ENCODE measurements around the gene NOL8.

The NOL8 gene

GRCh38 chr9:92266486-92266885, 58.7 kb downstream of the NOL8 start:
- no peak for DNase-seq (ENCODE audit: low spot score)

GRCh38 chr9:92265154-92265553, 60.0 kb downstream of the NOL8 start:
- peak; percentile 52 for DNase-seq (ENCODE audit: low spot score)

GRCh38 chr9:92263131-92263530, 62.0 kb downstream of the NOL8 start:
- DNase-seq (ENCODE audit: low spot score), result no peak

- DNase-seq (ENCODE audit: low spot score), result no peak
Observed at GRCh38 chr9:92257327-92257726, 67.8 kb downstream of the NOL8 start.

GRCh38 chr9:92254381-92255337, 70.5 kb downstream of the NOL8 start:
- no peak for DNase-seq (ENCODE audit: low spot score)

- no peak for DNase-seq (ENCODE audit: low spot score)
Observed at GRCh38 chr9:92253656-92254055, 71.5 kb downstream of the NOL8 start.

GRCh38 chr9:92247981-92248380, 77.2 kb downstream of the NOL8 start:
- no peak for DNase-seq (ENCODE audit: low spot score)
